ENCODE results near the gene HCN3.
"Not testable (repeated sequence)": the region's sequence is repeated elsewhere in the genome, so short reads cannot be mapped to it uniquely, and the experiment has no call there.

The HCN3 gene

DNA sequence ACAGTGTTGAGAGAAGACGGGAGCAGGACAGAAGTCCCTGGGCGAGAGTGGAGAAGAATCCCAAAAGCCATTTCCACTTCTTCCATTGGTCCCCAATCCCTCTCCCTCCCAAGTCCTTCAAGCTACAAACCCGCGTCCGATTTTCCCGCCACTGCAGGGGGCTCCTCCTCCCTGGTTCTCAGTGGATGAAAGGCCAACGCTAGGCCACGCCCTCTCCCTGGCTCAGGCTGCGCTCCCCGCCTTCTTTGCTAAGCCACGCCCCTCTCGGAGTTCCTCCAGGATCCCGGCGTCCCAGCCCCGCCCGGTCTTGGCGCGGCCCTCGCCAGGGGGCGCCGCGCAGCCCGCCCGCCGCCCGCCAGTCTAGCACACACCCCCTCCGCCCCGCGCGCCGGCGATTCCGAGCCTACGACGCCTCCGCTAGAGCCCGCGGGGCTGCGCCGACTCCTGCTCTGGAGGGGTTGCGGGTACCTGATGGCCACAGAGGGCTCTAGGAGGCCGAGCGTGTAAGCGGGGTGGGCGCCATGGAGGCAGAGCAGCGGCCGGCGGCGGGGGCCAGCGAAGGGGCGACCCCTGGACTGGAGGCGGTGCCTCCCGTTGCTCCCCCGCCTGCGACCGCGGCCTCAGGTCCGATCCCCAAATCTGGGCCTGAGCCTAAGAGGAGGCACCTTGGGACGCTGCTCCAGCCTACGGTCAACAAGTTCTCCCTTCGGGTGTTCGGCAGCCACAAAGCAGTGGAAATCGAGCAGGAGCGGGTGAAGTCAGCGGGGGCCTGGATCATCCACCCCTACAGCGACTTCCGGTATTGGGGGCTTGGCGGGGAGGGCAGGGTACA lies at the start of gene HCN3:
Gene HCN3, plus strand, starts transcription at position 394 of the 832 bp plus-strand sequence. Its CDS starts 128 bp downstream, at position 522.
- DNase-seq: peak; percentile 95 to 96

DNA sequence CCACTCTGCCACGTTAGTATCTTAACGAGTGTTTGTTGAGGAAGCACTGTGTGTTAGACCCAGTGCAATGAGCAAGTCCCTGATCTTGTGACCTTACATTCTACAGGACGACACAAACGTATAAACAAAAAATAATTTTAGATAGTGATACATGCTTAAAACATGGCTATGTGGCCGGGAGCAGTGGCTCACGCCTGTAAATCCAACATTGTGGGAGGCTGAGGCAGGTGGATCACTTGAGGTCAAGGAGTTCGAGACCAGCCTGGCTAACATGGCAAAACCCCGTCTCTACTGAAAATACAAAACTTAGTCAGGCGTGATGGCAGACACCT lies 49.2 kb upstream of the HCN3 start:
- DNase-seq: no peak

DNA sequence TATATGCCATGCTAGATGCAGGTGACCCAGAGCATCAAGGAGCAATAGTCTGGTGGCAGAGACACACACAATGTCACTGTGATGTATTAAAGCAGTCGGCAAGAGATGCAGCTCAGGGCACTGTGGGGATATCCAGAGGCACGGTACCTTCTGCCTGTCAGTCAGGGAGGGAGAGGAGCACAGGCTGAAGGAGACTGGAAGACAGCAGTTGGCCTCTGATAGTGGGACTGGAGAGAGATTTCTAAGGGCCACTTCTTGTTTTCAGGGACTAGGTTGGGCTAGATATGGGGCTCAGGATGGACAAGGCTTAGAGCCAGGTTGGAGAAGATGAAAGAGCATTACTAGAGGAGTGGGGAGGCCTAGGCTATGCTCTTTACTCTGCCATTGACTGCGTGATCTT lies 46.0 kb upstream of the HCN3 start:
- not testable (repeated sequence) for DNase-seq

DNA sequence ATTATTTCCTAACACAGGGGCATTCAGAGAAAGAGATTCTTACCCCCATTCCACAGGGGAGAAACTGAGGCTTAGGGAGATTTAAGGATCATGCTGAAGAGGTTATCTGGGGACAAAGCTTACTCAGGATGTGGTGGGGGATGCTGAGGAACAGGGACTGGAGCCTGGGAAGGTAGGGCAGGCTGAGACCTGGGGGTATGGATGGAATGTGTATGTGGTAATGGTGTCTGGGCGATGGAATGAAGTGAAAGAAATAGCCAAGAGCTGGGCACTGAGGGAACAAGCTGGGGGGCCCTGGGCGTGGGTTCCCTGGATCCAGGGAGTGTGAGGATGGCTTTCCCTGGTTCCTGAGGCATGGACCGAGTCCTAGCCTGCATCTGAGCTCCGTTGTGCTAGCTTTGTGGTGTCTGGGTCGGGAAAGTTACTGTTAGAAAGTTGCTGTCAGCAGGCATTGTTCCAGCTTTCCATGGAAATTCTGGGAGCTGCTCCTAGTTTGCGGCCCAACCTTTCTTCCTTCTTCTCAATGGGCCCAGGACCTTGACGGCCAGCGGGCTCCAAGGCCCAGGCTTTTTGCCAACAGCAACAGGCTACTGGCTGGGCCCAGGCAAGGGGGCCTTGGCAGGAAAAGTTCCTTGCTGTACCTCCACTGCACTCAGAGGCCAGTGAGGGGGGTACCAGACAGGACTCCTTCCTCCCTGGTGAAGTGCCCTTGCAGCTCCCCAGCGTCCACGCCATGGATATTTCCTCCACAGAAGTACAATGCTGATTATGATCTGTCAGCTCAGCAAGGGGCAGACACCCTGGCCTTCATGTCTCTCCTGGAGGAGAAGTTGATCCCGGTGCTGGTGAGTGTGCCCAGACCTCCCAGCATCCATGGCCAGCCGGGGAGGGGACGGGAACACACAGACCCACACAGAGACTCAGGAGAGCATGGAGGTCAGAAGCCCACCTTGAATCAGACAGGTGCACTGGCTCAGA lies 45.0 kb upstream of the HCN3 start:
- not testable (repeated sequence) for DNase-seq

DNA sequence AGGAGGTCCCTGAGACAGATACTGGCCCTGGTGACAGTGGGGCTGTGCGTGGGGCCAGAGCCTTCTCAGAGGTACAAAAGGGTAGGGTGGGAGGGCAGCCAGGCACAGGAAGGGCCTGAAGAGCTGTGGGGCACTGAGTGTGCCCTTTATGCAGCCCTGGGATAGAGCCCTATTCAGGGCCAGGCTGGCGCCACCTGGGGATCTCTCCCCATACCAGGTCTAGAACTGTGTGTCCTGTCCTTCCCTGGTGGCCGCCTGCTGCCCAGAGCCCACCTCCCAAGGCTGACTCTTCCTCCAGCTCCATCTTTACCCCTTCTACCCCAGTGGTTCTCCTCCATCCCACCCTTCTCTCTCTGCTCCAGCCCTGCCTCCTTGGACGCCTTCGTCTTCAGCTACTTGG lies 43.8 kb upstream of the HCN3 start:
- not testable (repeated sequence) for DNase-seq

DNA sequence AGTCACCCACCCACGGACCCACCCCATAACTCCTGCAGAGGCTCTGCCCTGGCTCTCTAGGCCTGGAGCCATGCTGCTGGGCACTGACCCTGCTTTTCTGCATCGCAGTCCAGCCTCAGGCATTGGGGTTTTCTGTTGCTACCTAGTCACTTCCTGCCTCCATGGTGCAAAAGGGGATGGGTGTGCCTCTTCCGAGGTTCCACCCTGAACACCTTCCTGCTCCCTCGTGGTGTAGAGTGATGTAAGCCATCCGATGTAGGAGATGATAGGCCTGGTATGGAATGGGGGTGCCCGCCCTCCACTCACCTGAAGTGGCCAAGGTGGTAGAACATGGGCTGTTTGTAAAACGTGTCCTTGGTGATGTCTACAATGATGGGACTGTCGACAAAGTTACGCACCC lies 41.9 kb upstream of the HCN3 start:
- not testable (repeated sequence) for DNase-seq

DNA sequence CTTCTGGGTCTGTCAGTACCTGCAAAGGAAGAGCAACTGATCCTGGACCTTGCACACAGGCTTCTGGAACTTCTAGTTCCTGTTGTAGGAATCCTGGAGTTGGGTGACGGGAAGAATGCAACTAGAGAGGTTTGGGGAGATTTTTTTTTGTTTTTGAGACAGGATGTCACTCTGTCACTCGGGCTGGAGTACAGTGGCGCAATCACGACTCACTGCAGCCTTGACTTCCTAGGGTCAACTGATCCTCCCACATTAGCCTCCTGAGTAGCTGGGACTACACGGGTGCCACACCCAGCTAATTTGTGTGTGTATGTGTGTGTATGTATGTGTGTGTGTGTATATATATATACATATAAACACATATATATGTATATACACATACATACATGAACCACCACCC lies 40.8 kb upstream of the HCN3 start:
- DNase-seq: no peak

DNA sequence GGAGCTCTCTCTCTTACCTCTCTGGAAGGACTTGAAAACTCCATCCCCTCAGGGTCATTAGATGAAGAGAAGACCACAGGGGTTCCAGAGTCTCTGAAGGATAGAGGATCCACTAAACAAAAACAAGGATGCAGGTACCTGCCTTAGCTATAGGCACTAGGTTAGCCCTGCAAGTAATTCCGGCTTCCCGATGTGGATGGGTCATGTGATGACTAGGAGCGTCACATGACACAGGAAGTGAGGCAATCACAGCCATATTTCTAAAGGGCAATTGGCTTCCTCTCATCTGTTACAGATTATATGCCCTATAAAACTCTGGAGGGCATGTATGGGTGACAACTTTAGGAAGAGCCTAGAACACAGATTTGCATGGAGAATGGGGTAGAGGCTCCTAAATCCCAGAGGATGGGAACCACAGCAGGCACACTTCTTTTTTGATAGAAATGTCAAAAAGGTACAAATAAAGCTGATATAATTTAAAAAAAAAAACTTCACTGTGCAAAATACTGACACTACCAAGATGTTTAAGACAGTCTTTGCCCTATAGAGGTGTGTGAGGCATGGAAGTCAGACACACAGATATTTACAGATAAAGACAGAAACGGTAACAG lies 36.1 kb upstream of the HCN3 start:
- DNase-seq: peak; percentile 78 to 82

DNA sequence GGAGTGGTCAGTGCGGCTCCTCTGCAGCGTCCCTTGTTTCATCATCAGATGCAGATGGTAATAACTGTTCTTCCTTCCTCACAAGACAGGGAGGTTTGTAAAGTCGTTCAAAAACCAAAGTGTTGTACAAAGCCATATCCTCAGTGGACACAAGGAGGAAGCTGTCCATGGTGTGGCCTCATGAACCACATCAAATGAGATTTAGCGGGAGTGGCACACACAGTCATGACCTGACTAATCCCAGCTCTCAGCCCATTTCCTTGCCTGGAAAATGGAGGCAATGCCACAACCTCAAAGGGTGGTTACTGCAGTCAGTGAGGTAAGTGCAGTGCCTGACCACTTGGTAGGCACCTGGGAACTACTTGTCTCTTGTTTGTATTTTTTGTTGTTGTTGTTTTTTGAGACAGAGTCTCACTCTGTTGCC lies 35.4 kb upstream of the HCN3 start:
- no peak for DNase-seq

DNA sequence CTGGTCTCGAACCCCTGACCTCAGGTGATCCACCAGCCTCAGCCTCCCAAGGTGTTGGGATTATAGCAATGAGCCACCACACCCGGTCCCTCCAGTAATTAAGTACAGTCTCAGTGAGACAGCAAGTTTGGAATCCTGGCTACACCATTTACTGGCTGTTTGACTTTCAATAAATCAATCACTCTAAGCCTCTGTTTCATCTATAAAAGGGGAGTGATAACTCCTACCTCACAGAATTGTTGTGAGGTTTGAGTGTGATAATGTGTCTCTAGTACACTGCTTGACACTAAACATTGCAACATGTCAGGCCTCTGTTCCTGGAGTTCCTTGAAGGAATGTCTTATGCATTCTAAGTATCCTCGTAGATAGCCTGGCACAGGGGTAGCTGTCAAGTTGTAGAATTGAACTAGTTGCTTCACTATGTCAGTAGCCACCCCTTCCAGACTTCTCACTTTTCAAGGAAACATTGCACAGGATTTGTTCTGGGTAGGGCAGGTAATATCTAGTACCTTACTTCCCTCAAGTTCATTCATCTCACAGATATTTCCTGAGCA lies 34.4 kb upstream of the HCN3 start:
- no peak for DNase-seq

DNA sequence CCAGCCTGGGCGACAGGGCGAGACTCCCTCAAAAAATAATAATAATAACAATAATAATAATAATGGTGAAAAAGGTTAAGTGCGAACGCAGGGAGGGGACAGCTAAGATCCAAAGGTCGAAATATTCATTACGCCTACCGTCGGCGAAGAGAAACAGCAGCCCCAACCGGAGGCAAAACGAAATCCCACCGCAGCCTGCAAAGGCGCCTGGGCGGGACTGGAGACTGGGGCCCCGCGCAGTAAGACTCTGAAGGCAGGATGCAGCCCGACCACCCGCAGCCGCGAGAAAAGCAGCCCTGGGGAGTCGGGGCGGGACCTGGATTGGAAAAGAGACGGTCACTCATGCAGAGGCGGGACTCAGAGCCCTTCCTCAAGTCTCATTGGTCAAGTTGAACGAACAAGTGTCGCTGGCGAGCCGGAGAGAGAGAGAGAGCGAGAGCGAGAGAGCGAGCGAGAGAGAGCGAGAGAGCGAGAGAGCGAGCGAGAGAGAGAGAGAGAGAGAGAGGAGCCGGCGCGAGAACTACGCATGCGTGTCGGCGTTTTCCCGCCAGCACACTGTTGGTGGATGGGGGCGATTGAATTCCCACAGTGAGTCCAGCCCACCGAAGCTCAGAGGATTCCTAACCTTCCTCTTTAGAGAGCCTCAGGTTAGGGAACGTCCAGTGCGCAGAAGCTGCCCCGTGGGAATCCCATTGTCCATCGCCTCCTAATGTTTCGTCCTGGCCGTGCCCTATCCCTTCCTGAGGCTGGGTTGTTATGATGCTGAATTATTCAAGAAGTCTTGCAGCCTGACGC lies 32.7 kb upstream of the HCN3 start:
- peak; percentile 98 to 99 for DNase-seq

DNA sequence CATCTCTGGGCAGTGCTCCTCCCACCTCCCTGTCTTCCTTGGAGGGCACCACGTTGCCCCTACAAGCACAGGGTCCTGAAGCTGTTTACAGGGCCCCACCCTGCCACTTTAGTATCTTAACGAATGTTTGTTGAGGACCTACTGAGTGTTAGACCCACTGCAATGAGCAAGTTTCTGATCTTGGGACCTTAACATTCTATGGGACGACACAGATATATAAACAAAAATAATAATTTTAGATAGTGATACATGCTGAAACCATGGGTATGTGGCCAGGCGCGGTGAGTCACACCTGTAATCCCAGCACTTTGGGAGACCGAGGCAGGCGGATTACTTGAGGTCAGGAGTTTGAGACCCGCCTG lies 32.1 kb upstream of the HCN3 start:
- DNase-seq: no peak

DNA sequence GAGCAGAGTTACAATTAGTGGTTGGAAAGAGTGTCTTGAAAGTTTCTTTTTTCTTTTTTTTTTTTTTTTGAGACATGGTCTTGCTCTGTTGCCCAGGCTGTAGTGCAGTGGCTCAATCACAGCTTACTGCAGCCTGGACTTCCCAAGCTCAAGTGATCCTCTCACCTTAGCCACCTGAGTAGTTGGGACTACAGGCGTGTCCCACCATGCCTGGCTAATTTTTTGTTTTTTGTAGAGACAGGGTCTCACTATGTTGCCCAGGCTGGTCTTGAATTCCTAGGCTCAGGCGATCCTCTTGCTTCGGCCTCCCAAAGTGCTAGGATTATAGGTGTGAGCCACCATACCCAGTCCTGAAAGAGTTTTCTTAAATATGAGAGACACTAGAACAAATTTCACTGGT lies 30.5 kb upstream of the HCN3 start:
- not testable (repeated sequence) for DNase-seq

DNA sequence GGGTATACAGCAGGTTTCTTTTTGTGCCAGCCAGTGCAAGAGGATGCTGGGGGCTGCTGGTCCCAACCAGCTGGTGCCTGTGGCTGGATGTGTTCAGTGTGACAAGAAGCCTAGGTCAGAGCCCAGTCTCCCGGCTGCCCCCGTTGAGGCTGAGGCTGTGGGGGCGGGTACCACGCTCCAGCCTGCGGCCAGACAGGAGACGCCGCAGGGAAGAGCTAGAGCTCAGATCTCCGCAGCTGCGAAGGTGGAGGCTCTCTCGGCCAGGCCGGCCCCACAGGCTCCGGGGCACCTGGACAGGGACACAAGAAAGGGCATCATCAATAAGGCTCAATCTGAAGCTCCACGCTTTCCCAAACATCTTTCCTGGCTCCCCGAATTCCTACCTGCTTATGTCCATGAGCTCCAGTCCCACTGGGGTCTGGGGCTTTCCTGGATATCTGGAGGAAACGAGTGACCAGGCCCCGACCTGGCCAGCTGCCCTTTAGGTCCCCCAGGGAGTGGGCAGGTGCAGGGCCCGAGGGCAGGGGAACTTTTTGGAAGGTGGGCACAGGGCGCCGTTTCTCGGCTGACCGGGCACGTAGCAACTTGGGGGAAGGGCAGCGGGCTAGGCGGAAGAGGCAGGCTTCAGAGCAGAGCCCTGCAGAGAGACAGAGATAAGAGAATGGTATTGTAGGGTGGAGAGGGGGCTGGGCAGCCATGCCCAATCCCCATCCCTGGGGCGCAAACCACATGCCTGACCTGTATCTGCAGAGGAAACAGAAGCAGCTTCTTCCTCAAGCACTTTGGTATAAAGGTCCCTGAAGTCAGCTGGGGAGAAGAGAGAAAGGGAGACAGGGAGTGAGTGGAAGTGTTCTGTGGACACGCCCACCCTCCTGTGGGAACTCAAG lies 29.4 kb upstream of the HCN3 start:
- DNase-seq: no peak

DNA sequence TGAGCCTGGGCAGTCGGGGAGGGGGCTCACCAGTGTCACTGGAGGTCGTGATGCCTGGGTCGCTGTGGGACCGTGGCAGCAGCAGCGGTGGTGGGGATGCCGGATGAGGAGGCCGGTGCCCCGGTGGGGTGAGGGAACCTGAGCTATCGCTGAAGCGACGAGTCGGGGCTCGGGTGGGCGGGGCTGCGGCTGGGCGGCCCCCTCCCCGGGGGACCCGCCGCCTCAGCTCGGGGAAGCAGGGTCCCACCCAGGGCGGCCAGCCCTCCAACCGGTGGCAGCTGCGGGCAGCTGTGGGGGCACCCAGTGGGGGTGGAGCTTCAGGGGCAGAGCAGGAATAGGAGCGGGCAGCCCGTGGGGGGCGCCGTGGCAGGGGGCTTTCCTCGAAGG lies 27.0 kb upstream of the HCN3 start:
- no peak for DNase-seq

DNA sequence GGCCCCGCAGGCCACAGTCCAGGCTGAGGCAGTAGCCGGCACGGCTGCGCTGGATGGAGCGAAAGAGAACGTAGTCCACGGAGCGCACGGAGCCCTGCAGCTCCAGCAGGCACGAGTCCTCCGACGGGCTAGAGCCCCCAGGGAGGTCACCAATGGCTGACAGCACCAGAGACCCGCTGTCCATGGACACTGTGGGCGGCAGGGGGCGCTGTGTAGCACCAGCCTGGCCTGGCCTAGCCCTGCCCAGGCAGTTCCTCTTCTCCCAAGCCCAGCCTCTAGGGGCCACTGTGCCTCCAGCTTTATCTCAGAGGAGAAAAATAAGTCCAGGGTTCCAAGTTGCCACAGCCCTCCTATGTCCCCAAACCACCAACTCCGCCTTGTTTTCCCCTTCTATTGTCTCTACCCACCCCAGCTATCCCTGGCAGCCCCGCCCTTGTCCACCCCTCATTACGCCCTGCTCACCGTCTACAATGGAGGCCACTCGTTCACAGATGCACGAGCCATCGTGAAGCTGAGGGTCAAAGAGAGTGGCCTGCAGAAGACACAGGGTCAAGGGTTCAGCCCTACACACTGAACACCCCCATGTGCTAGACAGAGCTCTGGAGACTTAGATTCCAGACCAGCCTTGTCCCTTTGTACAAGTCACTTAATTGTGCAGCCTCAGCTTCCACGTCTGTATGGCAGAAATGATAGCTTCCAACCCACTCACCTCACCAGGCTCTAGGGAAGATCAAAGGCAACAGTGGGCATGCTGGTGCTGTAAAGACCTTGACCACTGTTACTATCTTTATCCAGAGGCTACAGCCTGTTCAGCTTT lies 26.4 kb upstream of the HCN3 start:
- DNase-seq: peak; percentile 94 to 96

DNA sequence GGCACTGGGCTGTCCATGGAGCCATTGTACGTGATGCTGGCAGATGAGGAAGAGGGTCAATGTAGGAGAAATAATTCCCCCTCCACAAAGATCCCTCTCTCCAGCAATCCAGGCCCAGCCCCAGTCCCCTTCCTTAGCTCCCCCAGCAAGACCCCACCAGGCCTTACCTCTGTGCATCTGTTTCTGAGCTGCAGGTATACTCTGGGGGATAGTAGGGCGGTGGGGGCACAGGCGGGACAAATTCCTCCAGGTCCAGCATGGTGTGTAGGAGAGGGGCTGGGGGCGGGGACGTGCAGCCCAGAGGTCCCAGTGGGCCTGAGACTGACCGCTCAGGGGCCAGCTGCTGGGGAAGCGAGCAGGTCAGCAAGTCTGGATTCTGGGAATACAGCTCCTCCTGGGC lies 25.7 kb upstream of the HCN3 start:
- DNase-seq: no peak

DNA sequence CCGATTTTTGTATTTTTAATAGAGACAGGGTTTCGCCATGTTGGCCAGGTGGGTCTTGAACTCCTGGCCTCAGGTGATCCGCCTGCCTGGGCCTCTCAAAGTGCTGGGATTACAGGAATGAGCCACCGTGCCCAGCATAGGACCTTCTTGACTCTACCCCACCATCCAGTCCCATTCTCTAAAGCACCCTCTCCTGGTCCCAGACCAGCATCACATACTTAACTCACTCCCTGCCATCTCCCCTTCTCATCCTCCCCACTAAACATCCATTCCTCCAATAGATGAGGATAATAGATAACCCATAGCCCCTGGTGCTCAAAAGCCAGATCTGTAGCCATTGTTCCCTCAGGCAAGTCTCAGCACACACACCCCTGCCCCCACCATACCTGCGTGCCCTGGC lies 24.1 kb upstream of the HCN3 start:
- DNase-seq: peak; percentile 23 to 26

DNA sequence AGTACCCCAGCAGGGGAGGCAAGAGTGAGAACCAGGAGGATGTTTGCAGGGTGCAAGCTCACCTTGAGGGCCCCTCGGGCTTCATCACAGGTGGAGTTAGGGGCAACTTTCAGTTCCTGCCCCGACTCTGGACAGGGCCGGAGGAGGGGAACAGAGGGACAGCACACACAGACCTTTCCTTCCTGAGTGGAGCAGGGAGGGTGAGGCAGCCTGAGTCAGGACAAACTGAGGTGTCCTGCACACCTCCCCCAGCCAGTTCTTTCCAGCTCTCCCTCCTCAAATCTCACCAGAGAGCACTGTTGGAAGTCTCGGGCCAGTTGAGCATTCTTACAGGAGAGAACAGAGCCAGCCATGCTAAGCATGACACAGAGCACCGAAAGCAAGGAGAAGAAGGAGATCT lies 23.5 kb upstream of the HCN3 start:
- DNase-seq: no peak

DNA sequence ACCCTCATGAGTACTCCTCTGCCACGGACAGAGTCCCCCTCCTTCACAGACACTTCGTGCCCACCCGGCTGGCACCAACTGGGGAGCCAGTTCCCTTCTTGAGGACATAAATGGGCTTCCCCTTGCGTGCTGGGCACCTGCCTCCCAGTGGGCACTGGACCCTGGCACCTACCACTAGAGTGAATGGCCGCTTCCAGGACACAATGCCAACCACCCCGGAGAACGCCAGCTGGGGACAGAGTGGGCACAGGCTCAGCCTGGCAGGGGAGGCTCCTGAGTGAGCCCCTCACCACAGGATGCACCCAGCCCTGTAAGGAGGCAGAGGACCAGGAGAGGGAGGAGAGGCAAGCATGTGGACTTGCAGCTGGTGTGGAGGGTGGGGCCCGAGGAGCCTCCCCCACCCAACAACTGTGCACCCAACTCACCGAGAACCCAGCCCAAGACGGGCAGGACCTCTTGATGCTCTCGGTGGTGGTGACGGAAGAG lies 23.0 kb upstream of the HCN3 start:
- no peak for DNase-seq
